Mucosa of rectum (tissue), 2 donors: ENCODE measurements around the gene BBC3.
"Not testable (repeated sequence)": the region's sequence is repeated elsewhere in the genome, so short reads cannot be mapped to it uniquely, and the experiment has no call there.

Experiments used
- H3K27ac ChIP-seq, 2 donors: one replicate each; pipeline ENCODE4 v1.7.0; 2013; ENCODE audit warnings: inconsistent platforms in 2 of 2, low read depth in 2 of 2, low read length in 2 of 2
- H3K27me3 ChIP-seq, 2 donors: one replicate each; pipeline ENCODE4 v1.7.0; 2013; ENCODE audit warnings: low read length in 2 of 2; ENCODE audit not compliant: control insufficient read depth in 2 of 2, insufficient read depth in 2 of 2
- H3K36me3 ChIP-seq, 2 donors: one replicate each; pipeline ENCODE4 v1.7.0; 2013; ENCODE audit warnings: low read length in 2 of 2; ENCODE audit not compliant: control insufficient read depth in 2 of 2, insufficient read depth in 2 of 2
- H3K4me1 ChIP-seq, 2 donors: one replicate each; pipeline ENCODE4 v1.7.0; 2013; ENCODE audit warnings: low read length in 2 of 2, mild to moderate bottlenecking in 1 of 2; ENCODE audit not compliant: control insufficient read depth in 2 of 2, insufficient read depth in 2 of 2
- H3K4me3 ChIP-seq, 2 donors: one replicate each; pipeline ENCODE4 v1.7.0; 2013; ENCODE audit warnings: low read length in 2 of 2
- H3K9ac ChIP-seq, 2 donors: one replicate each; pipeline ENCODE4 v1.7.0; 2013; ENCODE audit warnings: low read length in 2 of 2, low read depth in 1 of 2, mild to moderate bottlenecking in 1 of 2
- H3K9me3 ChIP-seq, 2 donors: one replicate each; pipeline ENCODE4 v1.7.0; 2013; ENCODE audit warnings: low read length in 2 of 2; ENCODE audit not compliant: control insufficient read depth in 2 of 2
- donor health status: healthy.
- donor health status: Normal muscosa, but diverticular disease.

BBC3 gene, protein sequence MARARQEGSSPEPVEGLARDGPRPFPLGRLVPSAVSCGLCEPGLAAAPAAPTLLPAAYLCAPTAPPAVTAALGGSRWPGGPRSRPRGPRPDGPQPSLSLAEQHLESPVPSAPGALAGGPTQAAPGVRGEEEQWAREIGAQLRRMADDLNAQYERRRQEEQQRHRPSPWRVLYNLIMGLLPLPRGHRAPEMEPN

DNA sequence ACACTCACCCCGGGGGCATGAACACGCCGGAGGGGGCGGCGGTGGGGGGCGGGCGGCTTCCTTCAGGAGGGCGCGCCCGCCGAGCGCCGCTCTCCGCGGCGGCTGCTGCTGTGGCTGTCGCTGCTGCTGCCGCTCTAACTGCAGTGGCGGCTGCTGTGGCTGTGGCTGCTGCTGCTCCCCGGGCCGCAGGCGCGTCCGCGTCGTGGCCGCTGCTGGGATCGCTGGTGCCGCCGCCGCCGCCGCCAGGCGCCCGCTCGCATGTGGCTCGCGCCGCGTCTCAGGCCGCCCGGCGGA lies at the start of gene BBC3:
Gene BBC3 (minus strand): TSS at position 279 of the 294 bp plus-strand sequence. CDS start 2,768 bp downstream, outside the sequence.
- Histone ChIP-seq H3K36me3 (no peaks in the 10 kb centered on the region), H3K4me3 (peak within 1 kb of the TSS; percentile 85 to 91), H3K4me1 (peaks cover 47% of the 10 kb centered on the region in 2 donors), H3K27ac (peak within 1 kb of the TSS; percentile 92 to 99), H3K27me3 (no peaks in the 10 kb centered on the region), H3K9ac (peak within 1 kb of the TSS; percentile 85 to 96), H3K9me3 (no peaks in the 10 kb centered on the region)

DNA sequence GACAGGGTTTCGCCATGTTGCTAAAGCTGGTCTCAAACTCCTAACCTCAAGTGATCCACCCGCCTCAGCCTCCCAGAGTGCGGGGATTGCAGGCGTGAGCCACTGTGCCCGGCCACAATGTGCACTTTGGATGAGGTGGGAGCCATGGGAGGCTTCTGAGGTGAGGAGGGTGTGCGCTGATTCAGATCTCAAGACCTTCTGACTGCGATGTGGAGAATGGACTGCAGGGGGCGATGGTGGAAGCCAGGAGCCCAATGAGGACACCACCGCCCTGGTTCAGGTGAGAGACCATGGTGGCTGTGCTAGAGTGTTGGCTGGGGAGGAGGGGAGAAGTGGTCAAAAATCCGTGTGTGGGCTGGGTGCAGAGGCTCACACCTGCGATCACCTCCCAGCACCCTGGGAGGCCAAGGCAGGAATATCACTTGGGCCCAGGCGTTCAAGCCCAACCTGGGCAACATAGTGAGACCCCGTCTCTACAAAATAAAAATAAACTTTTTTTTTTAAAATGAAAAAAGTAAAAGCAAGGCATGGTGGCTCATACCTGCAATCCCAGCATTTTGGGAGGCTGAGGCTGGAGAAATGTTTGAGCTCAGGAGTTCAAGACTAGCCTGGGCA lies 49.3 kb upstream of the BBC3 start:
- Histone ChIP-seq H3K4me1 (peaks cover 4 to 10% of the 10 kb centered on the region in 2 donors), H3K27ac (no peak overlapping the region)

DNA sequence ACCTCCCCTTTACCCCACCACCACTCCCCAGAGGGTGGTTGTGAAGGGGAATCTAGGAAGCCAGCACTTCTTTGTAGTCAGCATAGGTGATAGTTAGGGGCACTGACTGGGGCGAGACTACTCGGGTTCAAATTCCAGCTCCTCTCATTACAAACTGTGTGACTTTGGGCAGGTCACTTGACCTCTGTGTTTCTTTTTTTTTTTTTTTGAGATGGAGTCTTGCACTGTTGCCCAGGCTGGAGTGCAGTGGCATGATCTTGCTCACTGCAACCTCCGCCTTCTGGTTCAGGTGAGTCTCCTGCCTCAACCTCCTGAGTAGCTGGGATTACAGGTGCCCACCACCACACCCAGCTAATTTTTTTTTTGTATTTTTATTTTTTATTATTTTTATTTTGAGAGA lies 45.5 kb upstream of the BBC3 start:
- not testable (repeated sequence) for H3K4me3 ChIP-seq, H3K36me3 ChIP-seq, H3K9me3 ChIP-seq, H3K9ac ChIP-seq, H3K27me3 ChIP-seq
- peaks cover 13 to 15% of the 10 kb centered on the region in 2 donors for H3K4me1 ChIP-seq
- H3K27ac ChIP-seq = peak overlapping the region in 1 of 2 donors; percentile 70

More for the DNA sequence above, 49.3 kb upstream of the BBC3 start:
- H3K9me3 ChIP-seq = no peaks in the 10 kb centered on the region
- no peaks in the 10 kb centered on the region for H3K27me3 ChIP-seq
- no peaks in the 10 kb centered on the region for H3K36me3 ChIP-seq
- no peak overlapping the region for H3K4me3 ChIP-seq
- no peak overlapping the region for H3K9ac ChIP-seq

DNA sequence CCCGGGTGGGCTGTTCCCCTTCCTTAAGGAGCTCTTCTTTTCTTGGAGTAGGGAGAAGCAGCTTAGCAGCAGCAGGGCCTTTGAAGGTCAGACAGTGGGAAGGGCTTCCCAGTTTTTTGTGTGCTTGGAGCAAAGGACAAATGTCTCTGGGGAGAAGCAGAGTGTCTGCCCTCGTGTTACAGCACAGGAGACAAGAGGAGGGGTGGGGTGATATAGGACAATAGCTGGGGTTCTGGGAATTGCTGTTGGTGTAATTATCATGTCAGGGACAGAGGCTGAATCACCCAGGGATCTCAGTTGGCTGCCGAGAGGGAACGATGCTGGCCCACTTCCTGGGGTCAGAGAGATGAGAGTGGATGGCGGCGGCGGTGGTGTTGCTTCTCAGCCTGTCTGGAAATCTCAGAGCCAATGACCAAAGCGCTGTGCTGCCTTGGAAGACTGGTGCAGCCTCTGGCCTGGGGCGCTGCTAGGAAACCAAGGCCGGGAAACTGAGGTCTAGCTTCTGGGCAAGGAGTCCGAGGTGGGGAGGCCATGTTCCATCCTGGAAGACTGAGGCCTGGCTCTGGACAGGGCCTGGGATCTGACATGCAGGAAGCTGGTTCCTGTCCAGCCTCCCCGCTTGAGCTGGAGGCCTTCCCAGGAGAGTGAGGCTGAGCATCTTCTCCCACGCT lies 44.9 kb upstream of the BBC3 start:
- peaks cover 13 to 15% of the 10 kb centered on the region in 2 donors for H3K4me1 ChIP-seq

DNA sequence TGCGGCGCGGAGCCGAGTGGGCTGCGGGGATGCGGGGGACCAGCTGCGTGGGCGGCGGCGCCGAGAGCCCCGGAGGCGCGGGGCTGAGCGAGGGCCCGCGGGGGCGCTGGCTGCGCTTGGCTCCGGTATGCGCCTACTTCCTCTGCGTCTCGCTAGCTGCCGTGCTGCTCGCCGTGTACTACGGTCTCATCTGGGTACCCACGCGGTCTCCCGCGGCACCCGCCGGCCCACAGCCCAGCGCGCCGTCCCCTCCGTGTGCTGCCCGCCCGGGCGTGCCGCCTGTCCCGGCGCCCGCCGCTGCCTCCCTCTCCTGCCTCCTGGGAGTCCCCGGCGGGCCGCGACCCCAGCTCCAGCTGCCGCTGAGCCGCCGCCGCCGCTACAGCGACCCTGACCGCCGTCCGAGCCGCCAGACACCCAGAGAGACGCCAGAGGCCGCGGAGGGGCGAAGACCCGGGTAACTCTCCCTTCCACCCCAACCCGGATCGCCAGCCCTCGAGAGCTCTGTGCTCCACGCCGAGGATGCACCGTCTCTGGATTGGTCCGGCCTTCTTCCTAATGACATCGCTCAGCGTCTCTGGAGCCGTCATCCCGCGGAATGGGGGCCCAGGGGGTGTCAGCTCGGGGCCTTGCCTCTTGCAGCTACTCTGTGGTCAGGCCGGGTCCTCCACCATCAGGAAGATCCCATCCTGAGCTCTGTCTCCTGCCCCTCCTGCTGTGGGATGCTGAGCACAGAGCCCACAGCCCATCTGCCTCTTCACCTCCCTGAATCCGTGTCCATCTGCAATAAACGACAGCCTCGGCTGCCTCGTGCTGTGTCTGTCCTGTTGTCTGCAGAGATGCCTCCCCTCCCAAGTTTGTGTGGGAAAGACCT lies 44.1 kb upstream of the BBC3 start:
- Histone ChIP-seq H3K27me3 (no peaks in the 10 kb centered on the region), H3K9me3 (no peaks in the 10 kb centered on the region), H3K36me3 (peaks cover 9 to 13% of the 10 kb centered on the region in 2 donors), H3K9ac (peak overlapping the region; percentile 41 to 52), H3K4me3 (peak overlapping the region; percentile 62 to 74), H3K4me1 (peaks cover 13 to 15% of the 10 kb centered on the region in 2 donors), H3K27ac (peak overlapping the region; percentile 15 to 70)

More for the DNA sequence above, 44.9 kb upstream of the BBC3 start:
- peaks cover 5 to 7% of the 10 kb centered on the region in 2 donors for H3K36me3 ChIP-seq
- H3K27ac ChIP-seq = peak overlapping the region; percentile 15 to 70
- H3K9ac ChIP-seq = peak overlapping the region in 1 of 2 donors; percentile 6
- peak overlapping the region in 1 of 2 donors; percentile 52 for H3K4me3 ChIP-seq
- H3K27me3 ChIP-seq = no peaks in the 10 kb centered on the region
- H3K9me3 ChIP-seq = no peaks in the 10 kb centered on the region

DNA sequence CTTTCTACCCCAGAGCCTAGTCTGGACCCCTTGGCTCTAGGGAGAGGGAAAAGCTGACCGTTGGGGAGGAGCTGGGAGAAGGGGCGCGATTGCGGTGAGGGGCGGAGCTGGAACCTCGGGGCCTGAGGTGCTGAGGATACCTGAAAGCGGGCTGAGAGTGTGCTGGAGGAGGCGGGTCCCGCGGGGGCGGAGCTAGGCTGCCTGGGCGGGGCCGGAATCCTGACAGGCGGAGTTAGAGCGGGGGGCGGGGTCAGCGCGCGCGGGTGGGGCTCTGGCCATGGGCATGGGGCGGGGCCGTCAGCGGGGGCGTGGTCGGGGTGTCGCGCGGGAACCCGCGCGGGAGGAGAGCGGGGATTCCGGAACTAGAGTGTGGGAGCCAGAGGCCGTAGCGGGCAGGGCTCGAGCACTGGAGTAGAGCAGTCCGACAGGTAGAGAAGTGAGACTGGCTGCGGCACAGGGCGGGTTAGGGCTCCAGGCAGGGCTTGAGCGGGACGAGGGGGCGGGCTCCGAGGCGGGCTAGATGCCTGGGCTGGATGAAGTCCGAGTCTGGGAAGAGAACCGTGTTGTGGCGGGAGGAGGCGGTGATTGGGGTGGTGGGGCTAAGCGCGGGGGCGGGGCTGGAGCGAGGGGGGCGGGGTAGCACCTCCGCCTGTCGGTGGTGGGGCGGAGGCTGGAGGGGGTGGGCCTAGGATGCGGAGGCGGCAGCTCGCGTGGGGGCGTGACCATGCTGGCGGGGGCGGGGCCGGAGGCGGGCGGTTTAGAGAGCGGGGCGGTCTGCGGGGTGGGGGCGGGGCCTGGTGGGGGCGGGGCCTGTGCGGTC lies 43.3 kb upstream of the BBC3 start, which contains the start of gene INAFM1:
Gene INAFM1 (plus strand): TSS at position 815 of the 820 bp plus-strand sequence. CDS start 35 bp downstream, outside the sequence.
- H3K9ac ChIP-seq = peak within 1 kb of the TSS; percentile 90 to 94
- H3K4me1 ChIP-seq = peaks cover 13 to 15% of the 10 kb centered on the region in 2 donors
- no peaks in the 10 kb centered on the region for H3K27me3 ChIP-seq
- H3K4me3 ChIP-seq = peak within 1 kb of the TSS; percentile 88 to 90
- peaks cover 11 to 15% of the 10 kb centered on the region in 2 donors for H3K36me3 ChIP-seq
- H3K9me3 ChIP-seq = no peaks in the 10 kb centered on the region
- peak within 1 kb of the TSS; percentile 99 to 100 for H3K27ac ChIP-seq

DNA sequence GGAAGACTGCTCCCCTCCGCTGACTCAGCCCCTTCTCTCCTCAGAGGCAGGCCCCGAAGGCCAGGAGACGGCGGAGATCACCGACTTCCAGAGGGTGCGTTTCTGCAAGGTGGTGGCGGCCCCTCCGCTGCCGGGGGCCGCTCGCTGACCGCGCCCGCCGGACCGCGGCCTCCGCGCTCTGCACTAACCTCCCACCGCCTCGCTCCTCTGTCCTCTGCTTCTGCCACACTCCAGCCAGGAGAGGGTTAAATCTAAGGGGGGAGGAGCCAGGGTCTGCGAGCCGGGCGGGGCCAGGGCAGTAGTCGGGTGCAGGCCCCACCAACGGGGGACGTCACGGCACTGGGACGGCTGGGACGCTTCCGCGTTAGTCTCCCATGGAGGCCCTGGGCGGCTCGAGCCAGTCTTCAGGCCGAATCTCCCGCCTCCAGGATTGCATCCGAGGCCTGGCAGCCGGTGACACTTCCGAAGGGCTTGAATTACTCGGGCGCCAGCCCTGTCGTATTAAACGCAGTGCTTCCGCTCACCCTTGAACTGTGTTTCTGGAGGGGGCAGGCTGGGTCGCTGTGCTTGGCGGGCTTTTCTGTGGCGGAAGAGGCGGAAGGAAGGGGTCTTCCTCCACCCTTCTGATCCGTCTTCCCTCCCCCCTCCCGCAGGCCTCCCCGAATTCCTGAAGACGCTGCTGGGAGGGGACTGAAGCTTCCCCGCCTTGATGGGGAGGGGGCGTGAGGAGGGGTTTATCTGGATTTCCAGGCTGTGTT lies 42.5 kb upstream of the BBC3 start:
- H3K4me1 ChIP-seq = peaks cover 13 to 15% of the 10 kb centered on the region in 2 donors
- H3K36me3 ChIP-seq = peaks cover 11 to 18% of the 10 kb centered on the region in 2 donors
- H3K27ac ChIP-seq = peak overlapping the region; percentile 99 to 100
- no peaks in the 10 kb centered on the region for H3K27me3 ChIP-seq
- H3K9me3 ChIP-seq = no peaks in the 10 kb centered on the region
- peak overlapping the region; percentile 88 to 90 for H3K4me3 ChIP-seq
- H3K9ac ChIP-seq = peak overlapping the region; percentile 90 to 94

DNA sequence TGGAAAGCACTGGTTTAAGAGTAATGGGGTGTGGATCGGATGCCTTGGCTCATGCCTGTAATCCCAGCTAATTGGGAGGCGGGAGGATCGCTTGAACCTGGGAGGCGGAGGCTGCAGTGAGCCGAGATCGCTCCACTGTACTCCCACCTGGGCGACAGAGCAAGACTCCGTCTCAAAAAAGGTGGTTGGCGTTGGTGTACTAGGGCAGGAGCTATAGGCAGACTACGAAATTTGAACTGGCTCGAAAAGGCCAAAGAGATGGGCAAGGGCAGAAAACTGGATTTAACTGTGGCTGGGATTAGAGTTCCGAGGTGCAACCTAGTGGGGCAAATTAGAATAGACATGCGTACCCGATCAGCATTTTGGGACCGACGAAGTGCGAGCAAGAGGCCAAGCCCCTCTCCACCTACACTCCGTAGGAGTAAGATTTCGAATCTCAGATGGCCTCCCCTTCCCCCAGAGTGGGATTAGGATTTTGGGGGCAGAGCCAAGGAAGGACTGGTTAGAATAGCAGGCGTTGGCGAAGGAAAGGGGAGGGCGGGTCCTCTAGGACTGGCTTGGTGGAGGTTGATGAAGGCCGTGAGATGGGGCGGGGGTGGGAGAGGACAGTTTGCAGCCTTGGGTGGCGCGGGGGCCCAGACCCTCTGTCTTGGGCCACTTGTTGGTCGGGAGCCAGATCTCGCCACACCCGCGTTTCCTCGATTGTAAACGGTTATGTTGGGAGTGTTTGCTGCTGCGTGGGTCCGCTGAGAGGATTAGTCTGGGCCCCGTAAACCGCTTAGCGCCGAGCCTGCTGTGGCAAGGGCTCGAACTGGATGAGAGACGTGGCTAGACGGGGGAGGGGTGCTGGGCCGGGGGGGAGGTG lies 41.7 kb upstream of the BBC3 start:
- Histone ChIP-seq H3K36me3 (peaks cover 11 to 21% of the 10 kb centered on the region in 2 donors), H3K9ac (peak overlapping the region; percentile 90 to 94), H3K27me3 (no peaks in the 10 kb centered on the region), H3K4me3 (peak overlapping the region; percentile 88 to 90), H3K4me1 (peaks cover 13 to 15% of the 10 kb centered on the region in 2 donors), H3K27ac (peak overlapping the region; percentile 99 to 100), H3K9me3 (no peaks in the 10 kb centered on the region)
